Panc1 (cell line): Measurements from ENCODE around the gene PHF2. TPM values are rescaled to one million over a fixed set of nuclear protein-coding genes. Genes with fewer than 3 reads are reported as not detected.
A peak's percentile ranks its signal among the peaks of the same experiment; 100 is the strongest.

ENCODE experiments used
- ATAC-seq: fragments of 200-7000 bp; cut with Tn5 transposase; 2 replicates; pipeline ENCODE4 v1.9.1; 2020; ENCODE audit warnings: mild to moderate bottlenecking, moderate library complexity
- BruUV-seq: library from RNA; stranded (reverse); fragments of 400-500 nt; replicated peaks from 2 replicates; lab custom pipeline; 2021; lab: Mats Ljungman, UMichigan
- CTCF ChIA-PET: fragments of 300-600 bp; sonication (Branson Sonifier 250); formaldehyde crosslinking; loops from one replicate; lab custom pipeline; 2022; ENCODE audit warnings: antibody characterized with exemption; lab: Charles Lee
- POLR2A ChIA-PET: fragments of 300-600 bp; sonication (Branson Sonifier 250); formaldehyde crosslinking; loops from one replicate; lab custom pipeline; 2022; ENCODE audit warnings: antibody characterized with exemption; lab: Charles Lee
- DNase-seq: peaks from one replicate; pipeline ENCODE4 v3.0.0-alpha.2; 2010; ENCODE audit warnings: low read depth, low spot score
- H3K27ac ChIP-seq: 2 replicates; pipeline ENCODE4 v1.5.1; 2011; ENCODE audit warnings: mild to moderate bottlenecking, low read length, inconsistent platforms
- H3K27me3 ChIP-seq: fragments of 200-500 bp; sonication (Bioruptor generic); 2 replicates; pipeline ENCODE4 v1.6.0; 2014; ENCODE audit warnings: low read length, inconsistent platforms; ENCODE audit not compliant: control insufficient read depth, insufficient read depth
- H3K36me3 ChIP-seq: fragments of 200-500 bp; sonication (Bioruptor generic); 2 replicates; pipeline ENCODE4 v1.5.1; 2014; ENCODE audit warnings: inconsistent platforms, mild to moderate bottlenecking, low read length, moderate library complexity; ENCODE audit not compliant: control insufficient read depth, insufficient read depth
- H3K4me1 ChIP-seq: 2 replicates; pipeline ENCODE4 v1.5.1; 2011; ENCODE audit warnings: inconsistent platforms, mild to moderate bottlenecking, low read length, moderate library complexity; ENCODE audit not compliant: control insufficient read depth, insufficient read depth
- H3K4me3 ChIP-seq, 2 experiments: 2 replicates each; pipeline ENCODE4 v1.5.1; 2011 to 2012; ENCODE audit warnings: low read depth in 2 of 2, low read length in 2 of 2, mild to moderate bottlenecking in 2 of 2, inconsistent platforms in 1 of 2, moderate library complexity in 1 of 2
- H3K9me3 ChIP-seq: fragments of 200-500 bp; sonication (Bioruptor generic); 2 replicates; pipeline ENCODE4 v1.5.1; 2014; ENCODE audit warnings: low read depth, mild to moderate bottlenecking, inconsistent platforms, low read length, moderate library complexity; ENCODE audit not compliant: control insufficient read depth, insufficient read depth
- CTCF ChIP-seq: fragments of 450-650 bp; IDR thresholded peaks from 2 replicates; pipeline ENCODE4 v1.5.1; 2017; ENCODE audit warnings: mild to moderate bottlenecking
- POLR2AphosphoS5 ChIP-seq: IDR thresholded peaks from 2 replicates; pipeline ENCODE4 v1.6.1; 2012; ENCODE audit warnings: mild to moderate bottlenecking, low read depth, low read length, moderate library complexity
- REST ChIP-seq, 2 experiments: IDR thresholded peaks; 2 replicates each; pipeline ENCODE4 v1.6.1; 2011 to 2012; ENCODE audit warnings: low read depth in 2 of 2, control low read depth in 1 of 2, low read length in 1 of 2, mild to moderate bottlenecking in 1 of 2, moderate library complexity in 1 of 2; ENCODE audit not compliant: insufficient read depth in 1 of 2
- SIN3A ChIP-seq: IDR thresholded peaks from 2 replicates; pipeline ENCODE4 v1.6.1; 2012; ENCODE audit warnings: low read depth, mild to moderate bottlenecking, low read length, moderate library complexity, borderline replicate concordance; ENCODE audit not compliant: insufficient read depth
- TCF7L2 ChIP-seq: IDR thresholded peaks from 2 replicates; pipeline ENCODE4 v1.6.1; 2011; ENCODE audit warnings: mild to moderate bottlenecking, low read depth, low read length, inconsistent platforms
- in situ Hi-C: cut with HindIII; loops from 2 replicates; pipeline ENCODE4 v1.10.0; 2016; ENCODE audit warnings: low sequenced_read_pairs, low pct_unique_long_range_greater_than_20kb
- intact Hi-C: fragments of 100-400 bp; cut with micrococcal nuclease; formaldehyde crosslinking; loops from one replicate; pipeline ENCODE4 v1.10.0; 2022; ENCODE audit not compliant: unreplicated experiment
- total RNA-seq: library from RNA; stranded (reverse); gene quantifications from one replicate; pipeline ENCODE4 v1.2.1, GENCODE V29; 2021; ENCODE audit not compliant: unreplicated experiment

Gene PHF2
- total RNA-seq, 1 experiment from 2014 or later = 16.6 TPM

DNA sequence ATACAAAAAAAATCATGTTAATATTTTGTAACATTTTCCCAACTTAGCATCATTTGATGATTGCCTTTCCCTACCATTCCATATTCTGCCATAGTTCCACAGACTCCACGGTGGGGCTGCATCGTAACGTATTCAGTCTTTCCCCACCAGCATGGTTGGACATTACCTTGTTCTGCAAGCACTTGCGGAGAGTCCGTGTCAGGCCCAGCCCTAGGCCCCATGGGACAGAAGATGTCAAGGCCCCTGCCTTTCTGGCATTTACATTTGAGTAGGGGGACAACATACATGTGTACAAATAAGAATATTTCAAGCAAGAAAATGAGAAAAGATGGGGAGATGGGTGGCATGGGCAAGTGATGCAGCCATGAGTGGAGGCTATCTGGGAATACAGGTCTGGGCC, 8.2 kb upstream of the PHF2 start:
- ATAC-seq (no peak), DNase-seq (no peak)
- POLR2A ChIA-PET = no interaction called here

GRCh38 chr9:93569621-93570174, 6.7 kb upstream of the PHF2 start:
- TF ChIP-seq REST (IDR thresholded peaks at IDR 0.05; ENCODE audit: insufficient read depth in 1 of 2, low read depth in 2 of 2, low read length in 1 of 2) (no peak), CTCF (no peak), TCF7L2 (no peak), SIN3A (no peak), POLR2AphosphoS5 (no peak)
- no peaks in the 10 kb centered on the region for H3K27me3 ChIP-seq
- intact Hi-C loops = loop anchor here (10.0 kb wide), 1 partner anchor 405 kb away; no protein-coding TSS in a partner anchor
- ATAC-seq (no peak), DNase-seq (no peak)
- H3K4me1 ChIP-seq = no peaks in the 10 kb centered on the region; the same call in 1 of the 2 replicates
- H3K36me3 ChIP-seq = peaks cover 2% of the 10 kb centered on the region; the same call in 1 of the 2 replicates
- in situ Hi-C loops = no loop called here
- H3K4me3 ChIP-seq = no peak overlapping the region
- no TSS peak for BruUV-seq
- POLR2A ChIA-PET = no interaction called here
- H3K9me3 ChIP-seq = no peaks in the 10 kb centered on the region
- CTCF ChIA-PET = interaction anchor here (0.6 kb wide), 1 partner anchor 247 kb away, joined by 4 read pairs; no protein-coding TSS in a partner anchor
- no peak overlapping the region for H3K27ac ChIP-seq

More for the DNA sequence above, 8.2 kb upstream of the PHF2 start:
- Histone ChIP-seq H3K4me1 (no peaks in the 10 kb centered on the region; the same call in 1 of the 2 replicates), H3K27me3 (no peaks in the 10 kb centered on the region), H3K4me3 (no peak overlapping the region), H3K9me3 (no peaks in the 10 kb centered on the region), H3K27ac (no peak overlapping the region), H3K36me3 (peaks cover 2% of the 10 kb centered on the region; the same call in 1 of the 2 replicates)
- TSS peak; percentile 59 for BruUV-seq
- CTCF ChIA-PET = no interaction called here
- TF ChIP-seq SIN3A (no peak), CTCF (no peak), TCF7L2 (no peak), REST (IDR thresholded peaks at IDR 0.05; ENCODE audit: insufficient read depth in 1 of 2, low read depth in 2 of 2, low read length in 1 of 2) (no peak), POLR2AphosphoS5 (no peak)
- intact Hi-C loops (loop anchor here (10.0 kb wide), 1 partner anchor 403 kb away; no protein-coding TSS in a partner anchor), in situ Hi-C loops (no loop called here)
